CD4-positive, CD25-positive, alpha-beta regulatory T cell (primary cell): ENCODE results near the gene NAPA. TPM values are rescaled to one million over a fixed set of nuclear protein-coding genes. Genes with fewer than 3 reads are reported as not detected.

Experiments used
- ATAC-seq, 2 donors: fragments of 150-1000 bp; cut with Tn5 transposase; one replicate each; pipeline ENCODE4 v1.10.0; 2021; ENCODE audit warnings: low read depth in 2 of 2, moderate number of reproducible peaks in 2 of 2, moderate library complexity in 1 of 2
- DNase-seq, 3 donors: peaks; one replicate each; pipeline versions ENCODE4 v3.0.0 to v3.0.0-alpha.2; 2012 to 2022; ENCODE audit warnings: mixed read lengths in 1 of 3
- H3K27ac ChIP-seq: one replicate; pipeline ENCODE4 v1.7.0; 2013; ENCODE audit warnings: mild to moderate bottlenecking, low read length; ENCODE audit not compliant: insufficient read depth, poor library complexity, severe bottlenecking
- H3K27me3 ChIP-seq: one replicate; pipeline ENCODE4 v1.7.0; 2013; ENCODE audit warnings: low read length; ENCODE audit not compliant: control insufficient read depth, insufficient read depth
- H3K36me3 ChIP-seq: one replicate; pipeline ENCODE4 v1.7.0; 2013; ENCODE audit warnings: mild to moderate bottlenecking, low read length, moderate library complexity; ENCODE audit not compliant: control insufficient read depth, insufficient read depth
- H3K4me1 ChIP-seq: 2 replicates; pipeline ENCODE4 v1.7.0; 2013; ENCODE audit warnings: mild to moderate bottlenecking, low read length; ENCODE audit not compliant: insufficient read depth, control insufficient read depth, poor library complexity, severe bottlenecking
- H3K4me3 ChIP-seq: one replicate; pipeline ENCODE4 v1.7.0; 2013; ENCODE audit warnings: low read depth, mild to moderate bottlenecking, low read length, moderate library complexity
- H3K9me3 ChIP-seq, 2 experiments: 1 replicate in 1 of 2; 2 replicates in 1 of 2; pipeline ENCODE4 v1.7.0; 2013; ENCODE audit warnings: low read length in 2 of 2, mild to moderate bottlenecking in 1 of 2, moderate library complexity in 1 of 2; ENCODE audit not compliant: control insufficient read depth in 2 of 2
- H3K27ac Mint-ChIP-seq, 3 donors: one replicate each; pipeline ENCODE4 v1.8.0; 2020 to 2022; ENCODE audit warnings: mild to moderate bottlenecking in 3 of 3, mixed read lengths in 3 of 3, moderate library complexity in 2 of 3
- H3K27me3 Mint-ChIP-seq: one replicate; pipeline ENCODE4 v1.8.0; 2022; ENCODE audit warnings: mild to moderate bottlenecking, mixed read lengths
- H3K36me3 Mint-ChIP-seq: one replicate; pipeline ENCODE4 v1.8.0; 2020; ENCODE audit warnings: mixed read lengths
- H3K4me1 Mint-ChIP-seq, 4 donors: one replicate each; pipeline ENCODE4 v1.8.0; 2020 to 2022; ENCODE audit warnings: mixed read lengths in 4 of 4, mild to moderate bottlenecking in 1 of 4
- H3K4me3 Mint-ChIP-seq, 4 donors: one replicate each; pipeline ENCODE4 v1.8.0; 2020 to 2022; ENCODE audit warnings: mild to moderate bottlenecking in 4 of 4, mixed read lengths in 4 of 4, moderate library complexity in 3 of 4
- H3K9me3 Mint-ChIP-seq, 7 donors: one replicate each; pipeline ENCODE4 v1.8.0; 2020 to 2022; ENCODE audit warnings: mixed read lengths in 7 of 7, mild to moderate bottlenecking in 3 of 7, moderate library complexity in 2 of 7
- polyA plus RNA-seq, 4 donors: library from polyadenylated mRNA; unstranded; fragments of 300-500 nt; fragmentation: Illumina TruSeq; gene quantifications; one replicate each; pipeline ENCODE4 v1.2.3, GENCODE V29; 2021
- total RNA-seq: library from RNA; stranded (reverse); gene quantifications from one replicate; pipeline ENCODE4 v1.2.3, GENCODE V29; 2022

NAPA gene
- total and polyA plus RNA-seq, 5 donors from 2014 or later, result 87.3 to 155 (median 93.0) TPM

GRCh38 chr19:47545061-47545948, 30.4 kb upstream of the NAPA start:
- H3K36me3 ChIP-seq, result no peaks in the 10 kb centered on the region
- peaks cover 3 to 16% (median 8%) of the 10 kb centered on the region in 4 donors for H3K4me1 Mint-ChIP-seq
- DNase-seq, result no peak
- H3K9me3 ChIP-seq, result no peaks in the 10 kb centered on the region
- no peak overlapping the region for H3K27ac Mint-ChIP-seq
- no peak overlapping the region for H3K4me3 ChIP-seq
- H3K4me1 ChIP-seq, result peaks cover 7% of the 10 kb centered on the region
- peaks cover 38% of the 10 kb centered on the region for H3K27me3 Mint-ChIP-seq
- H3K27ac ChIP-seq, result no peak overlapping the region
- no peak for ATAC-seq
- H3K36me3 Mint-ChIP-seq, result no peaks in the 10 kb centered on the region
- no peak overlapping the region for H3K4me3 Mint-ChIP-seq
- no peaks in the 10 kb centered on the region for H3K9me3 Mint-ChIP-seq
- H3K27me3 ChIP-seq, result no peaks in the 10 kb centered on the region

- no peak for DNase-seq
- H3K9me3 ChIP-seq, result no peaks in the 10 kb centered on the region
- no peak overlapping the region for H3K4me3 ChIP-seq
- H3K27ac ChIP-seq, result no peak overlapping the region
- no peaks in the 10 kb centered on the region for H3K9me3 Mint-ChIP-seq
- no peaks in the 10 kb centered on the region for H3K36me3 Mint-ChIP-seq
- H3K27ac Mint-ChIP-seq, result no peak overlapping the region
- H3K4me1 Mint-ChIP-seq, result peaks cover 3 to 16% (median 10%) of the 10 kb centered on the region in 4 donors
- no peak overlapping the region for H3K4me3 Mint-ChIP-seq
- H3K27me3 Mint-ChIP-seq, result peaks cover 32% of the 10 kb centered on the region
- H3K36me3 ChIP-seq, result no peaks in the 10 kb centered on the region
- no peak for ATAC-seq
- no peaks in the 10 kb centered on the region for H3K27me3 ChIP-seq
- peaks cover 7% of the 10 kb centered on the region for H3K4me1 ChIP-seq
Measured at GRCh38 chr19:47544476-47544875, 29.6 kb upstream of the NAPA start.

GRCh38 chr19:47544075-47544474, 29.2 kb upstream of the NAPA start:
- Histone ChIP-seq H3K36me3 (no peaks in the 10 kb centered on the region), H3K9me3 (no peaks in the 10 kb centered on the region), H3K4me1 (peaks cover 7% of the 10 kb centered on the region), H3K4me3 (no peak overlapping the region), H3K27me3 (no peaks in the 10 kb centered on the region), H3K27ac (no peak overlapping the region)
- Mint-ChIP-seq H3K9me3 (no peaks in the 10 kb centered on the region), H3K36me3 (no peaks in the 10 kb centered on the region), H3K27ac (no peak overlapping the region), H3K4me1 (peaks cover 3 to 16% (median 10%) of the 10 kb centered on the region in 4 donors), H3K27me3 (peaks cover 28% of the 10 kb centered on the region), H3K4me3 (no peak overlapping the region)
- ATAC-seq (no peak), DNase-seq (no peak)

GRCh38 chr19:47542030-47542475, 27.2 kb upstream of the NAPA start:
- peak overlapping the region in 1 of 3 donors; percentile 63 for H3K27ac Mint-ChIP-seq
- H3K27me3 Mint-ChIP-seq, result peaks cover 23% of the 10 kb centered on the region
- DNase-seq (no peak), ATAC-seq (no peak)
- no peaks in the 10 kb centered on the region for H3K9me3 Mint-ChIP-seq
- Histone ChIP-seq H3K27me3 (no peaks in the 10 kb centered on the region), H3K36me3 (no peaks in the 10 kb centered on the region), H3K9me3 (no peaks in the 10 kb centered on the region), H3K4me3 (no peak overlapping the region), H3K4me1 (peaks cover 7% of the 10 kb centered on the region), H3K27ac (no peak overlapping the region)
- H3K4me1 Mint-ChIP-seq, result peaks cover 3 to 16% (median 10%) of the 10 kb centered on the region in 4 donors
- no peaks in the 10 kb centered on the region for H3K36me3 Mint-ChIP-seq
- no peak overlapping the region for H3K4me3 Mint-ChIP-seq

GRCh38 chr19:47541518-47541917, 26.7 kb upstream of the NAPA start:
- ATAC-seq, result peak; percentile 49 to 53
- peak overlapping the region in 1 of 4 donors; percentile 5 for H3K4me3 Mint-ChIP-seq
- H3K27ac ChIP-seq, result no peak overlapping the region

GRCh38 chr19:47540748-47541147, 25.9 kb upstream of the NAPA start:
- peaks cover 7% of the 10 kb centered on the region for H3K4me1 ChIP-seq
- Mint-ChIP-seq H3K4me1 (peaks cover 3 to 16% (median 10%) of the 10 kb centered on the region in 4 donors), H3K9me3 (no peaks in the 10 kb centered on the region), H3K4me3 (no peak overlapping the region), H3K27ac (peak overlapping the region in 1 of 3 donors; percentile 63), H3K27me3 (peaks cover 20% of the 10 kb centered on the region), H3K36me3 (no peaks in the 10 kb centered on the region)
- no peaks in the 10 kb centered on the region for H3K9me3 ChIP-seq
- H3K27ac ChIP-seq, result no peak overlapping the region
- ATAC-seq (no peak), DNase-seq (no peak)
- H3K36me3 ChIP-seq, result no peaks in the 10 kb centered on the region
- H3K4me3 ChIP-seq, result no peak overlapping the region
- no peaks in the 10 kb centered on the region for H3K27me3 ChIP-seq

More at GRCh38 chr19:47541518-47541917, 26.7 kb upstream of the NAPA start:
- no peak overlapping the region for H3K4me3 ChIP-seq
- DNase-seq, result peak in 2 of 3 donors; percentile 36 to 38
- H3K9me3 Mint-ChIP-seq, result no peaks in the 10 kb centered on the region
- no peaks in the 10 kb centered on the region for H3K9me3 ChIP-seq
- H3K36me3 ChIP-seq, result no peaks in the 10 kb centered on the region
- H3K4me1 Mint-ChIP-seq, result peaks cover 3 to 16% (median 10%) of the 10 kb centered on the region in 4 donors
- peaks cover 7% of the 10 kb centered on the region for H3K4me1 ChIP-seq
- H3K27me3 Mint-ChIP-seq, result peaks cover 23% of the 10 kb centered on the region
- H3K36me3 Mint-ChIP-seq, result no peaks in the 10 kb centered on the region
- peak overlapping the region in 2 of 3 donors; percentile 43 to 63 for H3K27ac Mint-ChIP-seq
- no peaks in the 10 kb centered on the region for H3K27me3 ChIP-seq

GRCh38 chr19:47539747-47540311, 25.0 kb upstream of the NAPA start:
- ATAC-seq (no peak), DNase-seq (no peak)
- no peak overlapping the region for H3K27ac ChIP-seq
- no peaks in the 10 kb centered on the region for H3K36me3 ChIP-seq
- Mint-ChIP-seq H3K9me3 (no peaks in the 10 kb centered on the region), H3K4me3 (no peak overlapping the region), H3K36me3 (no peaks in the 10 kb centered on the region), H3K27me3 (peaks cover 18% of the 10 kb centered on the region), H3K27ac (peak overlapping the region in 1 of 3 donors; percentile 62), H3K4me1 (peaks cover 3 to 16% (median 10%) of the 10 kb centered on the region in 4 donors)
- H3K4me3 ChIP-seq, result no peak overlapping the region
- no peaks in the 10 kb centered on the region for H3K9me3 ChIP-seq
- peaks cover 7% of the 10 kb centered on the region for H3K4me1 ChIP-seq
- H3K27me3 ChIP-seq, result no peaks in the 10 kb centered on the region
